ENCODE data around the gene MAP3K3.

Gene MAP3K3

DNA sequence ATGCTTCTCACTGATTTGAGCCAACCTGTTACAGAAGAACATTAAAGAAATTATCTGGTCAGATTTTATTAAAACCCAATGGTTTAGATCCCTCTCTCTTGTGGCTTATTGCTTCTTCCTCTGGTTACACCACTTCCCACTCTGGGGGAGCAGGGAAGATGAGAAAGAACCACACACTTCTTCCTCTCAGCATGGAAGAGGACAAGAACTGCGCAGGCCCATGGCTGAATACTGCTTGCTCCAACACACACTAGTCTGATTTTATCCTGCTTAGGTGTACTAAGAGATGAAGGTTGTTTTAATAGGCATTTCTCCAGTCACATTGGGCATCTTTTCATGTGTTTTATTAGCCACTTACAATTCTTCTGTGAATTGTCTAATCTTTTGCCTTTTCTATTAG is 27.6 kb downstream of the MAP3K3 start:
- no peak for DNase-seq (ENCODE audit: low read depth in 1 of 2, low spot score in 1 of 2)

DNA sequence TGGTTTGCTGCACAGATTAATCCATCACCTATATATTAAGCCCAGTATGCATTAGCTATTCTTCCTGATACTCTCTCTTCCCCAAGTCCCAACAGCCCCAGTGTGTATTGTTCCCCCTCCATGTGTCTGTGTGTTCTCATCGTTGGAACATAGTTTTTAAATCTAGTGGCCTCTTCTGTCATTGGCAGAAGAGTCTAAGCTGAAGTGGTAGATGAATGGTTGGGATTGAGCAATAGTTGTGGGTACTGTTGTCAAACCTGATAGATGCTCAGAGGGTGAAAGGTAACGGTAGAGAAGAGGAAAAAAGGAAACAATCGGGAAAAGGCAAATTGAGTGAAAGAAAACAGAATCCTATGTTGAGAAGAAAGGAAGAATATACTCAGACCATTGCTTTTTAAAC is 29.9 kb downstream of the MAP3K3 start:
- DNase-seq (ENCODE audit: low read depth in 1 of 2, low spot score in 1 of 2): no peak

DNA sequence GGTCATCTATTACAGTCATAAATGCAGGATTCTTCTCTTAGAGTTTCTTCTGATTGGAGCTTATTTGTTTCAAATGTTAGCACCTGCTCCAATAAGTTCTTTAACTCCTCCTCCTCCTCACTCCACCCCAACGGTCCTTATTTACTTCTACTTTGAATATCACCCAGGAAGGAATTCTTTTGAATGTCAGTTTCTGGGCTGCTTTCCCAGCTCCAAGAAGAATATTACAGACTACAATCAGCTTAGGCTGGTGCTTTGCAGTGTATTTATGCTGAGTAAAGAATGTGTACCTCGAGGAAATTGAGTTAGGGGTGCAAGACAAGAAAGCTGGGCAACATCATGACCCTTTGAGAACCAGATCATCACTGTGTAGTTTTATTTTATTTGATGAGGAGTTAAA is 30.8 kb downstream of the MAP3K3 start:
- no peak for DNase-seq (ENCODE audit: low read depth in 1 of 2, low spot score in 1 of 2)

DNA sequence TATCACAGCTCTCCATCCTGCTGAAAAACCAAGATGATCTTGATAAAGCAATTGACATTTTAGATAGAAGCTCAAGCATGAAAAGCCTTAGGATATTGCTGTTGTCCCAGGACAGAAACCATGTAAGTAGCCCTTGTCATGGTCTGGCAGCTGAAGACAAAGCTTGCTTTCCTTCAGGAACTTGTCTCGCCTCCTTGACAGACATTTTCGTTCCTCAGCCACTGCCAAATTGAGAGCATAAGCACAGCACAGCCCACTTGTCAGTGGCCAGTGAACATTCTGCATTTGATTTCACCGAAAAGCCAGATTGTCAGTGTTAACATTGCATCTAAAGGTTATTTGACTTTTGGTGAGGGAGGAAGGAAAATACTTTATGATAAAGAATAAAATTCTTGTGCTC is 35.6 kb downstream of the MAP3K3 start:
- no peak for DNase-seq (ENCODE audit: low read depth in 1 of 2, low spot score in 1 of 2)

DNA sequence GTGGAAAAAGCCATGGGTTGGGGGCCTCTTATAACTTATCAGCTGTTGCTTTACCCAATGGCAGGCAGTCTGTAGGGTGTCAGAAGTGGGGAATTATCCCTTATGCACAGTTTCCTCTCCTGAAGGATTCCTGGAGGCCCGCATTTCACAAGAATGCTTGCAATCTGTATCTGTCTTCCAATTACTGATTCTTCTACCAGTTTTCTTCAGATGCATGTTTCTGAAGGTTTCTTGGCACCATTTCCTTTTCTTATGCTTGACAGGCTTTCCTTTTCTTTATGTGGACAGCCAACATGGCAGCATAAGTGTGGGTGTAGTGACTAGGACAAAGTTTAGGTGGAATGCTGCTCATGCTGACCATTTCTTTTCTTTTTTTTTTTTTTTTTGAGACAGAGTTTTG is 36.1 kb downstream of the MAP3K3 start:
- DNase-seq (ENCODE audit: low read depth in 1 of 2, low spot score in 1 of 2): no peak

DNA sequence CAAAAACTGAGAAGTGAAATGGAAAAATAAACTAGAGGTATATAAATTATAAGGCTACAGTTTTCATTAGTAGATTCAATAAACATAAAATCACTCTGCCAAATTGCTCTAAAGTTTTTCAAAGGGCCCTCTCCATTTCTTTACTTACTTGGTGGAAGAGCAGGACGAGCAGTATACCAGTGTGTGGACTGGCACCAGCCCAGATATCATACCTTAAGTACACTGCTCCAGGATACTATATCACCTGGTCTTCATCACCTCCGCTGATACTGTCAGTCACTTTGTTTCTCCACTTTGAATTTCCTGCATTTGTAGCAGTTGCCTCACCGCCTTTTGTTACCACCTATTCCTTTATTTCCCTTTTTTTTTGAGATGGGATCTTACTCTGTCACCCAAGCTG is 37.6 kb downstream of the MAP3K3 start:
- no peak for DNase-seq (ENCODE audit: low read depth in 1 of 2, low spot score in 1 of 2)

DNA sequence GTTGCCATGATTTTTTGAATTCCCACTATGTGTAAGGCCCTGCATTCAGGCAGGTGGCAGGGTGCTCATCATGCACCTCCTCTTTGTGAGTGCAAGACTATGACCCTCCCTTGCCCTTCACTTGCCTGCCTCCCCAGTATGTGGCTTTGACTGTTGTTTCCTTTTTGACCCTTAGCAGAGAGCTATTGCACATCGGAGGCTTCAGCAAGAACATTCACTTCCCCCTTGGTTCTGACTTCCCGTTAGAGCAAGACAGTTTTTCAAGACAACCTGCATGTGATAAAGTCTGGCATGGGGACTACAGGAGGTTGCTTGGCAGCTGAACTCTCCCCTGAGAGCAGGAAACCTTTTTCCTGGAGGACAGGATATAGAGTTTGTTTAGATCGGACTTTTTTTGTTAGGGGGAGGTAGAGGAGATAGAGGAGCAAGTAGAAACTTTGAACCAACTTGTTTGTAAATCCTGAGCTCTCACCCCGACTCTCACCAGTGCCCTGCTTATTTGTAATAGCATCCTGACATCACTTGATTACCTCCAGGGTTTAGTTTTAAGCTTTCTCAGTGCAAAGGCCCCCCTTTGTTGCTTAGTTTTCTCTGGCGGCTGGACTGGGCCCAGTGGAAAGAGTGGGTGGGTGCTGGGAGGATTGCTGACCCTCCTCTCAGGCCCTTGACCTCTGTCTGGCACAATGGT is 43.5 kb downstream of the MAP3K3 start:
- no peak for DNase-seq (ENCODE audit: low read depth in 1 of 2, low spot score in 1 of 2)

DNA sequence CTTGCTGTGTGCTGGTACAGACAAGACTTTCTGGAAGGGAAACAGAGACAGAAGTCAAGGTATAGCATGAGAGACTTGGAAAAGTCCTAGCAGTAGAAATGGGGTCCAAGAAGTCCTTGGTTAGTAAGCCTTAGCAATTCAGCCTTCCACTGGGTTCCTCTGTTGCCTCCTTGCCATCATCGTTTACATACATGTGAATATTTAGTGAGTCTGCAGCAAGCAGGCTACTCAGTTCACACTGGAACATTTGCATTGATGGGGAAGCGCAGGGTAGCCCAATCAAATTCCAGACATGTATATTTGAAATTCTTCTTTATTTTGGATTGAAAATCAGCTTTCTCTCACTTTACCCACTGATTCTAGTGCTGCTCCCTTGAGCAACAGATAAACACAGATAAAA is 50.6 kb downstream of the MAP3K3 start:
- no peak for DNase-seq (ENCODE audit: low read depth in 1 of 2, low spot score in 1 of 2)

DNA sequence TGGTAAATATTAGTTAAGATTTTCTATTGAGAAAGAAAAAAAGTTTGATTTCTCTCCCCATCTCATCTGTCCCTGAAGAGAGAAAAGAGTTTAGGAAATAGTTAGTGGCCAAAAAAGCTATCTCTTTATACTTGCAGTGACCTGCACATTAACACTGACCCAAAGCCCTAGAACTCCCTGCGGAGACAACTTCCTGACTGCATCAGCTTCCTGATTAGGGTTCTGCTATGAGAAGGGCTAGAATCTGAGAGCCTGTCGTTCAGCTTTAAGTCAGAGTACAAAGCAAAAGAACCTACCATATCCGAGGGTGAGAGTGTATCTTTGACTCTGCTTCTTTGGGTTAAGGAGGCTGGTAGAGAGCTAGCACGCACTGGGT is 53.0 kb downstream of the MAP3K3 start:
- no peak for DNase-seq (ENCODE audit: low read depth in 1 of 2, low spot score in 1 of 2)

DNA sequence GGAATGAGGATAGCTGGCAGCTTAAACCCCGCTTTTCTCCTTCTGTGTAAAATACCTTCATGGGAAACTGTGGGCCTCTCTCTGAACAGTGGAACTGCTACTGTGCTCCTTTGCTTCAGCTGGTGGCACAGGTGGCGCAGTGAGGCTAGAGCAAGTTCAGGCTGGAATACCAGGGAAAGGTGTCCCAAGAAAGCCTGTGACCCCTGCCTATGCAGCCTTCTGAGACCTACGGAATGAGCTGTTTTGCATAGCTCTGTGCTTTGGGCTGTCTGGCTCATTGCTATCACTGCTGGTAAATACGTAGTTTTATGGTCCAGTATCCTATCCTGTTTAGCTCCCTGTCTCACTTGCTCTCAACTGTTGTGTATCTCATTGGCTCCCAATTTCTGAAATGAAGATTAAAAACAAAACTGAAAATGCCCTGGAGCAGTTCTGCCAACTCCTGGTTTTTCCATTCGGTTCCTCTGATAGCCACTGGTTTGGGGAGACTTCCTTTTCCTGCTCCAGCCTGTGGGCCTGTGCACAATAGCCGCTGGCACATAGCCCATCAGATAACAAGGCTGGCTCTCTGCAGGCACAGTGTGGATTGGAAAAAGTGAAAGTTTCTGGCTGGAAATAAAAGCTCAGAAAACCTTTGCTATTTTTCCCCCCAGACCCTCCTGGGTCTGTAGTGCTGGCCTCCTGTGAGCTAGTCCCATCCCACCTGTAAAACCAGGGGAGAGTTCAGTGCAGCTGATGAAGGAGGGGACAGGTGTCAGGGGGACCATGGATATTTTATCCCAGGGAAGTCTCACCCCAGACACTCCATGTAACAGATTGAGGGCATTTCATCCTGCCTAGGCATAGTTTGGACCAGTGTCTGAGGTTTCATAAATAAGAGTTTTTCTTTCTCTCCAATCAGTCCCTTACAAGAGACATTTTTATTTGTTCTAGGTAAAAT is 53.7 kb downstream of the MAP3K3 start:
- no peak for DNase-seq (ENCODE audit: low read depth in 1 of 2, low spot score in 1 of 2)

DNA sequence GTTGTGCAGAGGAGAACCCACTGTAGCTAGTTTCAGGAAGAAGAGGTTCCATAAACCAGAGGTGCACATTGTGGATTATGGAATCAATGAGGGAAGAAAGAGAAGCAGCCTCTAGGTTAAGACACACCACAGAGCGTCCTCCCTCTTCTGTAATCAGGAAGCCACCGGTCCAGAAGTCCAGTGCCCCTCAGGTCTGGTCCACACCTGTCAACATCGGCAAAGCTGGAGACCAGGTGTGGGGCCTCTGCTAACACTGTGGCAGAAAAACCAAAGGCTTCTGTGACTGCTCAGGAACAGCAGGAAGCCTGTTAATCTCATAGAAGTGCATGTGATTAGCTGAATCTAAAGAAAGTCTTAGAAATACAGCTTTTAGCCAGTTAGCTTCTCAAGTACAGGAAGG is 54.4 kb downstream of the MAP3K3 start:
- no peak for DNase-seq (ENCODE audit: low read depth in 1 of 2, low spot score in 1 of 2)

DNA sequence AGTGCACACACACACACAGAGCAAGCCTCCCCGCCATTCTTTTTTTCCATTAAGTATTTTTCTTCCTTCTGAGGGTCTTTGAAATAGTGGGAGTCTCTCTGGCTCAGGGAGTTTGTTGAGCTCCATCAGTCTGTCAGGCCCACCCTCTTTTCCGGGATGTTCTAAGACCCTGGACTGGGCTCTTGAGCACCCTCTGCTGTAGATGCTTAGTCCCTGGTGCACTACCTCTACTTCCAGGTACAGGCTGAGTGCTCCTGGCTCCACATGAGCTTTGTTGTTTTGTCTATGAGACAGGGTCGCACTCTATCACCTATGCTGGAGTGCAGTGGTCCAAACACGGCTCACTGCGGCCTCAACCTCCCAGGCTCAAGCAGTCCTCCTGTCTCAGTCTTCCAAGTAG is 57.0 kb downstream of the MAP3K3 start:
- DNase-seq (ENCODE audit: low read depth in 1 of 2, low spot score in 1 of 2): no peak

DNA sequence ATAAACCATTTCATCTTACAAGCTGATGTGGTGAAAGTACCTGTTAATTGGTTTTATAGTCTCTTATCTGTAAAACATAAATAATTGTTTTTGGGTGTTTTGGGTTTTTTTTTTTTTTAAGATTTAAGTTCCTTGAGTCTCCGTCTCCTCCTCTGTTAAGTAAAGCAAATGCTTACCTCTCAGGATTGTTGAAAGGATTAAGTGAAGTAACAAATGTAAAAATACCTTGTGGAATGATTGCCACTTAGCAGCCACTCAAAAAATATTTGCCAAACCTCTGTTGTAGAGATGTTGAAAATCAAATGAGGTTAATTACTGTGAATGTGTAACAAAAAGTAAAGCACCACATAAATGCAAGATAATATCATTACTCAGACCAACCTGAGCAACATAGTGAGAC is 58.5 kb downstream of the MAP3K3 start:
- no peak for DNase-seq (ENCODE audit: low read depth in 1 of 2, low spot score in 1 of 2)

DNA sequence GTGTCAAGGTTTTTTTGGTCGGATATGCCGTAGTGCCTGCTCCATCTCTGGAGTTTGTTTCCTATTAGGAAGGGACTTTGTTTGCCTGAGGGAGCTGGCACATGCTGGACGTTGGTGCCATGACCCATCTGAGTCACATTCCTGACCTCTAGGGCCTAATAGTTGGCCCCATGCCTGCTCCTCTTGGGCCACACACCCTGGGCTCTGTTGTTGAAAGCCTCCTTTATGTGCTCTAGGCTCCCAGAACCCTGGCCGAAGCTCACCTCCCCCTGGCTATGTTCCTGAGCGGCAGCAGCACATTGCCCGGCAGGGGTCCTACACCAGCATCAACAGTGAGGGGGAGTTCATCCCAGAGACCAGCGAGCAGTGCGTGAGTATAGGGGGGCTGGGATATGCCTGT is 59.3 kb downstream of the MAP3K3 start:
- no peak for DNase-seq (ENCODE audit: low read depth in 1 of 2, low spot score in 1 of 2)

DNA sequence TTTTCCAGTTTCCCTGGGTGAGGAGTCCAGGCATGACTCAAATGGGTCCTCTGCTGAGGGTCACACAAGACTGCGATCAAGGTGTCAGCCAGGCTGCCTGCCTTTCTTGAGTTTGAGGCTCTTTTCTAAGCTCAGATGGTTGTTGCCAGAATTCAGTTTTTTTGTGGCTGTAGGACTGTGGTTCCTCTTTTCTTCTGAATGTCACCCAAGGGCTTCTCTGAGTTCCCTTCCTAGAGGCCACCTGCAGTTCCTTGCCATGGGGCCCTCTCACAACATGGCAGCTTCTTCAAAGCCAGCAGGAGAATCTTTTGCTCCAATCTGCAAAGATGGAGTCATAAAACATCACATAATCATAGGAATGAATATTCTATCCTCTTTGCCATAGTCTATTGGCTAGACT is 60.2 kb downstream of the MAP3K3 start:
- DNase-seq (ENCODE audit: low read depth in 1 of 2, low spot score in 1 of 2): no peak

DNA sequence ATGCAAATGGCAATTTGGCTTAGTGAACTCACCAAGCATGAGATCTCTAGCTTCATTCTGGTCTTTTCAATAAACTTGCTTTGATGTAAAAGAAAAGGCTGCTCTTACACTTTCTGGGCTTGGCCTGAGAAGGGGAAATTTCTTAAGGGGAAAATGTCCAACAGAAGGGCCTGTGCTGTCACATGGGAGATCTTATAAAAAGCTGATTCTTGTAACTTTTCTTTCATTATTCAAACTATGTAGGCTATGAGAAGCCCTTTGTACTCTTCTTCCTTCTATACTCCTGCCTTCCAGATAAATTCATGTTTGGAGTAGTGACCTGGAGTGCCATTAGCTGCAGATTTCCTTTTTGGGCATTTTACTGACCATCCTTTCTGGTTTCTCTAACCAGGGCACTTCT is 60.8 kb downstream of the MAP3K3 start:
- DNase-seq (ENCODE audit: low read depth in 1 of 2, low spot score in 1 of 2): no peak

DNA sequence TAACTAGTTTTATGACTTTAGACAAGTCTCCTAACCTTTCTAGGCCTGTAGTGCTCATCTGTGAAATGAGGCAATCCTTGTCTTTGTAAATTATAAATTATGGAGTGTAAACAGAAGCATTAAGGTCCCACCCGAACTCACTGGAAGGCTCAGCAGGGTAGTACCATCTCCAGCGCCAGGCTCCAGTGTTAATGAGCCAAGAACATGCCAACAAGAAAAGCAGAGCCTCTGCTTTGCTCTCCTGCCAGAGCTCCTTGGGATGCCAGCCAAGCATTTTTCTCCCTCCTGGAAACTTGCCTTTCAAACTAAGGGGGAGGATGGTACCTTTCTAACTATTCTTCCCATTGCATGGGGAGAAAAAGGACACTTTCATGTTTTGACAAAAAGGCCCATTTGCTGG is 62.8 kb downstream of the MAP3K3 start:
- no peak for DNase-seq (ENCODE audit: low read depth in 1 of 2, low spot score in 1 of 2)

DNA sequence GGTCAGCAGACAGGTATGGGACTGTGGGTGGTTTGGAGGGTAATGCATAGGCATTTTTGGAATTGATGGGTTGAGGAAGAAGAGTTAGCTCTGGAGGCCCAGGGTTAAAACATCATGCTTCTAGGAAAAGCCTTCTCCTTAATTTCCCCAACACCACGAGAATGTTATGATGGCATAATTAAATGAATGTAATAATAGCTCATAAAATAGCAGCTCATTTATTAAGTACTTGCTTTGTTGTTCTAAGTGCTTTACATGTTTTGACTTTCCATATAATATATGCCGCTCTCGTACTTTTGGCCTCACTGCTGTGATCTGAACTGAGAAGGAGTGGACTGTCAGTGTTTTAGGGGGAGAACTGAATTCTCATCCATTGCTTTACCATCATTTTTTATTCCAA is 63.4 kb downstream of the MAP3K3 start:
- no peak for DNase-seq (ENCODE audit: low read depth in 1 of 2, low spot score in 1 of 2)

DNA sequence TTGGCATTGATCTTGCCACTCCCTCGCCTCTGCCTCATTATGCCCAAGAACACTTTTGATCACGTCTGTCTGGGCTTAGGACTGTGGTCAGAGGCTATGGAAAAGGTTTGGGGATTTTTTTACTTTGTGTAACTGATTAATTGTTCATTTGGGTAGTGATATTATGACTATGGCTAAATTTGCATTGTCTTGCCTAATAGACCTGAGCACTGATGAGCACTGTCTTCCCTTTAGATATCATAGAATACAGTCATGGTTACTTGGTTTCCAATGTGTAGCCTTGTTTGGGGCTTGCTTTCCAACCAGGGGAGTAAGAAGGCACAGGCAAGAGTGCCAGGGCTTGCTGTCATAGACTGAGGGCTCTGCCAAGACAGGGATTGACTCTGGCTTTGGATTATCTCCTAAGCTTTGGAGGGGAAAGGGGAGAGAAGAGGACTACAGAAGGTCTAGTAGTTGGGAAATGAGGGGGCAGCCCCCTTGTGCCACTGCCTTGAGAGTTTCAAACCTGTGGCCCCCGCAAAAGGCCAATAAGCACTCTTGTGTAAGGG is 64.0 kb downstream of the MAP3K3 start:
- DNase-seq (ENCODE audit: low read depth in 1 of 2, low spot score in 1 of 2): no peak

DNA sequence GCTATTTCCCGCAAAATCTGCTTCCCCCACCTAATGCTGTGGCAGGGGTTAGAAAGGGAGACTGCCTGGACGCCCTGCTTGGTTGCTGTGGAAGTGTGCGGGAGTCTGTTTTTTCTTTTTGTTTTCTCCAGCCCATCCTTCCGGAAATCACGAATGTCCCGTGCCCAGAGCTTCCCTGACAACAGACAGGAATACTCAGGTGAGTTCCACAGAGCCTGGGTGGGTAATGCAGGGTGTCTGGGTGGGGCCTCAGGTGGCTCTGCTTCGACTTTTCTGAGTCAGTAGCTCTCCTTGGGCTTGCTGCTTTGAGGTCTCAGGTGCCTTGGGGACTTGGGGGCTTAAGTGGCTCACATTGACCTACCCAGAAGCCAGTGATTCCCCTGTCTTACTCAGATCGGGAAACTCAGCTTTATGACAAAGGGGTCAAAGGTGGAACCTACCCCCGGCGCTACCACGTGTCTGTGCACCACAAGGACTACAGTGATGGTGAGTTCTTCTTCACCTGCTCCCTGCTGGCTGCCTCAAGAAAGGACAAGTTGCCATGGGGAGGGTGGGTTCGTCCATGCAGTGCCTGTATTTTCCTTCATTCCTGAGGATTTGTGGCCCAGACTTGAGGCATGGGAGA is 66.3 kb downstream of the MAP3K3 start:
- no peak for DNase-seq (ENCODE audit: low read depth in 1 of 2, low spot score in 1 of 2)

DNA sequence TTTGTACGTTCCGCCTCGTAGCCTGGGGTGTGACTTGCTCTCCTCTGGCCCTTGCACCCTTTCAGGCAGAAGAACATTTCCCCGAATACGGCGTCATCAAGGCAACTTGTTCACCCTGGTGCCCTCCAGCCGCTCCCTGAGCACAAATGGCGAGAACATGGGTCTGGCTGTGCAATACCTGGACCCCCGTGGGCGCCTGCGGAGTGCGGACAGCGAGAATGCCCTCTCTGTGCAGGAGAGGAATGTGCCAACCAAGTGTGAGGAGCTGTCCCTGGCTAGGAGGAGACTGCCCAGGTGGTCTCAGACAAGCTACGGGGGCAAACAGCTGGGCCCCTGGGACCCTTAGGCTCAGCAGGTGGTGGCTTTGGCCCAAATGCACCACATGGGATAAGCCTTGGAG is 67.3 kb downstream of the MAP3K3 start:
- DNase-seq (ENCODE audit: low read depth in 1 of 2, low spot score in 1 of 2): no peak

DNA sequence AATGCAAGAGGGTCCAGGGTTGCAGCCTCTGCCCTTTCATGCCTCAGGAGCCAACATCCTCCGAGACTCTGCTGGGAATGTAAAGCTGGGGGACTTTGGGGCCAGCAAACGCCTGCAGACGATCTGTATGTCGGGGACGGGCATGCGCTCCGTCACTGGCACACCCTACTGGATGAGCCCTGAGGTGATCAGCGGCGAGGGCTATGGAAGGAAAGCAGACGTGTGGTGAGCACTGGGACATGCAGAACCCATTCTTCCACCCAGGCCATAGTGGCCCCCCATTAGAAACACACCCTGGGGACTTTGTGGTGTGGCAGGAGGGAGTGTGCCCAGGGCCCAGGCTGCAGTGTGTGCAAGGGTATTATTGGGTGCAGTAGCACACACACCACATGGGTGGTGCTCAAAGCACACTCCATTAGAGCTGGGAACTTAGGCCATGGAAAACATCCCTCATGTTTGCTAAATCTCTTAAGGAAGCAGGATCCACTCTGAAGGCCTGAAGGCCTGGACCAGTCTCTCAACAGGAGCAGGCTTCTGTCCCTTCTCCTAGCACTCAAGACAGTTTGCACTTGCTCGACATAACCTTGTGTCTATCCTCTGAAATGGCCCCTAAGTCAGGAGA is 70.1 kb downstream of the MAP3K3 start:
- DNase-seq (ENCODE audit: low read depth in 1 of 2, low spot score in 1 of 2): no peak
